Right cardiac atrium (tissue), 5 donors: ENCODE data around the gene VGLL2. TPM values are rescaled to one million over a fixed set of nuclear protein-coding genes. Genes with fewer than 3 reads are reported as not detected.

Source experiments
- polyA plus RNA-seq: library from polyadenylated mRNA; stranded (reverse); fragments of 200-250 nt; gene quantifications from one replicate; pipeline ENCODE4 v1.2.3, GENCODE V29; 2013
- total RNA-seq, 4 donors: library from RNA; stranded (reverse); fragmentation: NEBNext Ultra II Directional; extraction: Animal tissue kit (Norgen Biotek cat#: 25700); gene quantifications; one replicate each; pipeline ENCODE4 v1.2.1, GENCODE V29; 2021
- donor health status: healthy with polysubstance abuse.
- donor health status: DM: no; HTN: yes; CAD: no.
- donor health status: DM: no; HTN: no; CAD: no.
- donor health status: DM: no; HTN: yes; CAD: no; lungs with severe emphysema.
- donor health status: DM: yes; HTN: yes; CAD: no.

The VGLL2 gene
- total and polyA plus RNA-seq, 5 donors = 1.8 to 22.8 (median 2.3) TPM

Other genes starting within 250 kb of the VGLL2 start
- under 1 TPM; 0.03 to 0.14 (median 0.09) TPM for gene ROS1, start 160.4 kb downstream of the VGLL2 start, total RNA-seq
- 0.02 TPM for gene ROS1, start 160.4 kb downstream of the VGLL2 start, polyA plus RNA-seq
- gene DCBLD1, start 217.1 kb downstream of the VGLL2 start, total RNA-seq = 1 to 10 TPM; 3.2 to 5.7 (median 4.1) TPM
- gene DCBLD1, start 217.1 kb downstream of the VGLL2 start, polyA plus RNA-seq = 3.8 TPM